GM18951 (cell line): ENCODE measurements around the gene RBM8A.

ENCODE experiments used
- POLR2A ChIP-seq: IDR thresholded peaks from 4 replicates; pipeline ENCODE4 v1.6.1; 2011; ENCODE audit warnings: mild to moderate bottlenecking; ENCODE audit not compliant: insufficient read length, insufficient read depth; ENCODE audit errors: extremely low read depth
- in situ Hi-C: fragments of 300-500 bp; cut with MboI; formaldehyde crosslinking; loops from one replicate; pipeline ENCODE4 v1.12.0; 2022; ENCODE audit warnings: low sequenced_read_pairs, mixed read lengths, inconsistent platforms; ENCODE audit not compliant: unreplicated experiment

The RBM8A gene

DNA sequence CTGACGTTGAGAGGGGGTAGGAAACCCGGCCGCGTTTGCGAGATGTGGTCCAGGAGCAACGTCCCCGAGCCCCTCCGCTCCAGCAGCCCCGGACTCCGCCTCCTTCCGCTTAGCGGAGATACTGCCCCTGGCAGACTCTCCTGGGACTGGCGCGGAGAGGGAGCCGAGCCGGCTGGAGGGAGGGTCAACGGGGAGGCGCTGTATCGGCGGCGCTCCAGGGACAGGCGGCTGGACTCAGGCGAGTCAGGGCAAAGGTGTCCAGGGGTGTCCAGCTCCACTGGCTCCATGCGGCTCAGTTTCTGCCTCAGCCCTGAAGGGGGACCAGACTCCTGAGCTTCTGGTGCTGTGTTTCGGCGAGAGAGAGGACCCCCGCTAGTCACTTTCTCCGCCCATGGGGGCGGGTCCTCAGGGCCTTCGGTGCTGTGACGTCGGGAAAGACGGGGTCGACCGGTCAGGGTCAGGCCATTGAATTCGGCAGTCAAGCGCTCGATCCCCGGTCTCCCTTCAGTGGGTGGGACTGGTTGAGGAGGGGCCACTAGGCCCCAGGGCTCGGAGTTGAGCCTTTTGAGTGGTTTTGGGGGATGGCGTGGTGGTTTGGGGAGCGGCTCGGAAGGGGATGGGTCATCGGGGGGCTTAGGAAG is 33.3 kb upstream of the RBM8A start:
- TF ChIP-seq POLR2A: peak; percentile 48
- in situ Hi-C loops: no loop called here

DNA sequence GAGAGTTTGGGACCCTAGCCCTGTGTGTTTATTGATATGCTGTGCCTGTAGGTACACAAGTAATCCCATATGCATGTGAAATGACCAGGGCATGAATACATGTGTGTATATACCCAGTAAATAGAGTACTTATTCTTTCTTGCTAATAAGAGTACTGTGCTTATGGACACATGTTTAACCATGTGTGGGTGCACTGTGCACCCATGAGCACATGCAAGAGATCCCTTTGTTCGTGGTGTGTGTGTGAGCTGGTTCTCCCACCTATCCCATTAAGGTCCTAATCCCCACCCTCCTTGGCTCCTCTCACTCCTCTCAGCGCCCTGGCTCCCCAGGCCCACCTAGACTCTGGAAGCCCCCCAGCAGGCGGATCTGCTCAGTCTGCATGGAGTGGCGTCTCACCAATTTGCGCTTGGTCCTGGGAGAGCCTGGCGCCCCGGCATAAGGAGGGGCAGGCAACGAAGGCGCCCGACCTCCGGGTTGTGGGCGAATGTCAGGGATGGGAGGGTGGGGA is 32.7 kb upstream of the RBM8A start:
- in situ Hi-C loops: no loop called here
- no peak for TF ChIP-seq POLR2A

DNA sequence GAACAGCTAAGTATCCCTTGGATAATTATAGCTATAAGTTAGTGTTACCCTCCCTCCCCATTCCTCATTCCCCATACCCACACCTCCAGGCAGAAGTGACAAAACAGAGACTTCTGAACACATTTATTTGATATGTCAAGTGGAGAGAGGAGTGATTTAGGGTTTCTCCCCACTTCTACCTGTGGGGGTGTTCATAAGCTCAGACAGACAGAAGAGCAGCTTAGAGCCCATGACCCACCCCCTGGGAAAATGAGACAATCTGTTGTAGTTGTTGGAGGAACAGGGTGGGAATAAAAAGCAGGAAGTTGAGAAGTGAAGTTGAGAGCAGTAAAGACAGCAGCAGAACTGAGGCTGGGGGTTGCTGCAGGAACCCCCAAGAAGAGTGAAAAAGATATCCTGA is 32.0 kb upstream of the RBM8A start:
- TF ChIP-seq POLR2A: no peak
- in situ Hi-C loops: no loop called here

DNA sequence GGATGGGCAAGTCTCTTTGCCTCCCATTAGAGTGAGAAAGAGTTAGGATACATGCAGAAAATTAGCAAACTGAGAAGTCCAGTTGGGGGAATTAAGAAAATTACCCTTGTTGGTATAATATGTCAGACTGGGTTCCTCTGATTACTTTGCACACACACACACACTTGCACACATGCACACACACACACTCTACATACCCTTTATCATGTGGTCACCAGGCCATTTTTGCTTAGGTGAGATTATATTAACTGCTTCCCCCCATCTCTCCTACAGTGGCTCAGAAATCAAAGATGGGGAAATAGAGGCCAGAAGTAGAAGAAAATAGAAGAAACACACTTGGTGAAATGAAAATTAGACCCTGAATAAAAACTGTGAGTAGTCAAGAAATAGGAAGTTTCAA is 31.4 kb upstream of the RBM8A start:
- TF ChIP-seq POLR2A: no peak
- in situ Hi-C loops: no loop called here

DNA sequence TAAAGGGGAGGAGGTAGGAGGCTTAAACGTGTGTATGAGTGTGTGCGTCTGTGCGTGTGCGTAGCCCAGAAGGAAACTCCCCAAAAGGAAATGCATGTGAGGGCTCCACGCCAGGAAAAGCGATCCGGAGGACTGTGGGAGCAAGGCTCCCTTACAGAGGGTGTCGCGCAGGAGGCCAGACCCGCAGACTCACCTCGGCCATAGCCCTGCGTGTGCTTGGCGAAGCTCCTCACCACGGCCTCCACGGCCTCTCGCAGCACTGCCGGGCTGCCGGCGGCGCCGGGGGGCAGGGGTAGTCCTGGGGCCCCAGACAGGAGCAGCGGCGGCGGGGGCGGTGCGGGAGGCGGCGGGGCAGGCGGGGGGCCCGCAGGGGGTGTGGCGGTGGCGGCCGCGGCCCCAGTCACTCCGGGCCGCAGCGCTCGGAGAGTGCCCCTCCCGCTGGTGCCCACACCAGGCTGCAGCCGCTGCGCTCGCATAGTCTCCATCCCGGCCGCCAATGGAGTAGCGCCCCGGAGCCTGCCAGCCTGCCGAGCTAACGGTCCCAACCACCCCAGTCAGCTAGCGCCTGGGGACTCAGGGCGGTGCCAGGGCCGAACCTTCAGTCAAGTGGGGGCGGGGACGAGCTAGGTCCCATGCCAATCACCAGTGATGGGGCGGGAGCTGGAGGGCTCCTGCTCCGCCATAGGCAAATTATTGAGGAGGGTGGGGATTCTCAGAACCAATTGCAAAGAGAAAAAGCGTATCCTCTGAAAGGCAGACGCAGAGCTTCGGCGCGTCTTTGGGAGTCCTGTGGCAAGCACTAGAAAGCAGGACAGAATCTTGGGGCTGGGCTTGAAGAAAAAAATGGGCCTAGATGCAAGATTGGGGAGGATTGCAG is 30.4 kb upstream of the RBM8A start, which contains the start of gene LIX1L:
Gene LIX1L, minus strand, starts transcription at position 575 of the 877 bp plus-strand sequence. Its CDS starts 90 bp downstream, at position 485.
- in situ Hi-C loops: no loop called here
- TF ChIP-seq POLR2A: peak; percentile 79

DNA sequence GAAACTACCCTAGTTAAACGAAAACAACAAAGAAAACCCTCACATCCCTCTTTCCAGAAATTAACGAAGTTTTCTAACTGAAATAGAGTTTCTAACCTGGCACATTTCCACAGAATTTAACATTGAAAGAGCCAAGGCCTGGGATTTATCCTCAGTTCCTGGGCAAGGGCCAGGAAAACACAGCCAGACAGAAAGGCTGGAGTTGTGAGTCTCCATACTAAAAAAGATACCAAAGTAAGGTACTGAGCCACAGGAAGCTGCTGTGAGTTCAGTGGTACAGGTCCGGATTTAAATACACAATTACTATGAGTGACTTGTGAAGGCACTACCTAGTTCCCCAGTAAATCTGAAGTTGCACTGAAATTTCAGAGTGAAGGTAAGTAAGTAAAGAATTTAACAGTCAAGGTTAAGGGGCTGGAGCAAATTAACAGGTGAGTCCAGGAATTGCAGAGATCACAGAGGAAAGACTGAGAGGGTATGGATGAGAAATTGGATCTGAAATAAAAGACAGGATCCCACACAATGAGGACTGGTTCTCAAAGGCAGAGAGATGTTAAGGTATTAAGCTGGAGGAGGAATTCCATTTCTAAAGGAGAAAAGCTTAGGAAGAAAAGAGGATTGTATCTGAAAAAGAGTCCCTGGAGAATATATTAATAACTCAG is 29.6 kb upstream of the RBM8A start:
- no peak for TF ChIP-seq POLR2A
- in situ Hi-C loops: no loop called here

DNA sequence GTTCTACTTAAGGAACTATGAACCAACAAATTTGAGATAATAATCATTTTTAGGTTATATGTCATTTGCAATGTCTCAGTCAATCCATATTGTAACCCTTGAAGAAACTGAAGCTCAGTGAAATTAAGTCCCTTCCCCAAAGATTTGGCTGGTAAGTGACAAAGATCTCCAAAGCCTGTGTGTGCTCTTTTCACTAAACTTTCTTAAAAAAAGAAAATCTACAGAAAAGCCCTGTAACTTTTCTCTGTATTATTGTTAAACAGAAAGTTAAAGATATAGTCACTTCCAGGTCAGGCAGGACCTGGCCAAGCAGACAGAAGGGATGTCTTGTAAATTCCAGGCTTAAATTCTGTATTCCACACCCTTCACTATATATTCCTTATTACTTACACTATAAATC is 29.1 kb upstream of the RBM8A start:
- in situ Hi-C loops: no loop called here

DNA sequence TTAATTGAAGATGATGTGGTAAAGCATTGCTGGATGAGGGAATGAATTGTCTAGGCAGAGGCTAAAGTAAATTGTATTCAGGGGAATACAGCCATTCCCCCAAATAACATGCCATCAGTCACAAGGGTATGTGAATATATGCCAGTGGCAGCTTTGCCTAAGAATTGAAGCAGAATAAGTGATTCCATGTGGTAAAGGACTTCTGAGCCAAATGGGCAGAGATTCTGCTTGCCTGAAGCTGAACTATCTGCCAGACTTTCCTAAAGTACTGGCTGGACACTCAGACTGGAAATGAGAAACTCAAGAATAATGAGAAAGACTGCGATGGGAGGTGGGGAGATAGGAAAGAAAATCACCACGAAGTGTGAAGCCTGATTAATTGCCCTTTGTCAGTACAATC is 28.2 kb upstream of the RBM8A start:
- in situ Hi-C loops: no loop called here
- TF ChIP-seq POLR2A: no peak

More for the DNA sequence above, 29.1 kb upstream of the RBM8A start:
- TF ChIP-seq POLR2A: no peak

DNA sequence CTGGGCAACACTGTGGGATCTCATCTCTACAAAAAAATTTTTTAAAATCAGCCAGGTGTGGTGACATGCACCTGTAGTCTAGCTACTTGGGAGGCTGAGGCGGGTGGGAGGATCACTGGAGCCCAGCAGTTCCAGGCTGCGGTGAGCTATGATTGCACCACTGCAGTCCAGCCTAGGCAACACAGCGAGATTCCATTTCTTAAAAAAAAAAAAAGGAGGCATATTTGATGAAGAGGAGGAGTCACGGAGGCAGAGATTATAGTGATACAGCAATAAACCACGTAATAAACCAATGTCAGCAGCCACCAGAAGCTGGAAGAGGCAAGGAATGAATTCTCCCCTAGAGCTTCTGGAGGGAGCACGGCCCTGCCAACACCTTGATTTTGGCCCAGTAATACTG is 26.6 kb upstream of the RBM8A start:
- in situ Hi-C loops: no loop called here
- no peak for TF ChIP-seq POLR2A

DNA sequence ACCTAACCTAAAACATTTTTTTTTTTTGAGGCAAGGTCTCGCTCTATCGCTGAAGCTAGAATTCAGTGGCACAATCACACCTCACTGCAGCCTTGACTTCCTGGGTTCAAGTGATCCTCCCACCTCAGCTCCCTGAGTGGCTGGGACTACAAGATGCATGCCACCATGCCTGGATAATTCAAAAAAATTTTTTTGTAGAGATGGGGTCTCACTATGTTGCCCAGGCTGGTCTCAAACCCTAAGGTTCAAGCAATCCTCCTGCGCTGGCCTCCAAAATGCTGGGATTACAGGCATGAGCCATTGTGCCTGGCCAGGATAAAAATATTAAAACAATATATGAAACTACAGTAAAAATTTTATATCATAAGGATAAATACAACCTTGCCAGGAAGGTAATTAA is 25.6 kb upstream of the RBM8A start:
- TF ChIP-seq POLR2A: no peak
- in situ Hi-C loops: no loop called here

DNA sequence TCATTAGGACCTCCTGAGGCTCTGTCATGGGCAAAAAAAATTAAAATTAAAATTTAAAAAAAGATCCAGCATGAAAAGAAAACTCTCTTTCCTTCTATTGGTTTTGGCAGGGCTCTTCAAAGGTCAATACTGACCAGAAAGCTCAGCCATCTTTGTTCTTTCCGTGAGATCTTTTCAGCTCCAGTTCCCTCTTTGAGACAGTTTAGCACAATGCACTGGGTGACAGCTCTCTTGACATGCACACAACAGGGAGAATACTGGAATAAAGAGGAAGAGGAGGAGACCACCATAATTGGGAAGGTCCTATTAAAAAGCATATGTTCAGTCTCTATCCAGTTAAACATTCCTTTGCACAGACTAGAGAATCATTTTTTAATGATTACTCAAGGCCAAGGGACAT is 24.2 kb upstream of the RBM8A start:
- in situ Hi-C loops: no loop called here
- TF ChIP-seq POLR2A: no peak

DNA sequence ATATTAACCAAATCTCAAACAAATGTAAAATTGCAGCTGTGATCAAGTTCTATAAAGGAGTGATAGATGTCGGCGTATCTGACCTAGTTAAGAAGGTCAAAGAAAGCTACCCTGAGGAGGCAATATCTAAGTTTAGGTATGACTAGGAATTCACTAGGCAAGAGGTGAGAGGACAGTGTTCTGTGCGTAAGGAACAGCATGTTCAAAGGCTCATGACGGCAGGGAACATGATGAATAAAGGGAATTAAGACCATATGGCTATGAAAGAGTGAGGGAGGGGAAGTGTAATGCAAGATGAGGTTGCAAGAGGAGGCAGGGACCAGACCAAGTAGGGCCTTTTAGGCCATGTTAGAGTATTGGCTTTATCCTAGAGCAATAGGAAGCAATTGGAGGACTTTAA is 21.9 kb upstream of the RBM8A start:
- no peak for TF ChIP-seq POLR2A
- in situ Hi-C loops: no loop called here

DNA sequence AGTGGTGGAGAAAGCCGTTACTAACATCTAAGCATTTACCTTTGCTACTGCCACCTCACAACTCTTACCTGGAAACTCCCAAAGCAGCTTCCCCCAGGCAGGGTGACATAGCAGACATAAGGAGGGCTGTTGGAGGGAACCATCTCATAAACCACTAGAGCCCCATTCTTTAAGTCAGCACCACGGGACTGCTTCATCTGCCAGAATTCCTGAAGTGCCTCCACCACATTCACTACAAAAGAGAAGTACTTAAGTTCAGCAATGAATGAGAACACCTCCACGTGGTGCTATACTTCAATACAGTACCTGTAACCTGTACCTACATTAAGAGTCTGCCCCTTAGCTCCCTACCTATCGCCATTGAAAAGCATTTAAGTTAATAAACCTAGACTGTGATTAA is 20.3 kb upstream of the RBM8A start:
- in situ Hi-C loops: no loop called here
- TF ChIP-seq POLR2A: no peak
